Peyer's patch (tissue), 4 donors: ENCODE measurements around the gene SHB.

Experiments used
- POLR2A ChIP-seq, 2 donors: fragments of 450-650 bp; IDR thresholded peaks; one replicate each; pipeline ENCODE4 v1.5.1; 2017; ENCODE audit warnings: antibody characterized with exemption in 2 of 2, mild to moderate bottlenecking in 2 of 2, moderate library complexity in 2 of 2
- TF ChIP-seq, protein P1 (sequence below), 6 experiments: fragments of 450-650 bp in 4 of 6; fragments of 200-600 bp in 2 of 6; sonication (generic) in 1 of 6; IDR thresholded peaks; one replicate each; pipeline ENCODE4 v1.5.1; 2017 to 2019; ENCODE audit warnings: antibody characterized with exemption in 6 of 6, mild to moderate bottlenecking in 3 of 6, moderate library complexity in 1 of 6

DNA sequence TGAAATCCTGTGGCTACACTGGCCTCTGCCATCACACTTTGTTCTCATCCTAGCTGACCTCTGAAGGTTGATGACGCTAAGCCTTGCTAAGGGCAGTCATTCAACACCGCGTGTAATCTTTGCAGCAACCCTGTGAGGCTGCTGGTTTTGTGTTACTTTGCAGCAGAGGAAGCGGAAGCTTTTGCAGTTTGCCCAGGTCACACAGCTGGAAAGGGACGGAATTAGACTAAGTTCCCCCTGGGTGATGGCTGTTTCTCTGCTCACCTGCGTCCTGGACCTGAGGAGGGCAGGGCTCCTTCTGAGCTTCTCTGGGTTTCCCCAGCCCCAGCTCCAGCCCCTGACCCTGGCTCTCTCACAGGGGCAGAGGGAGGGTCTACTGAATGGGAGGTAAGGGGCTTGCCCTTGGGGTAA is 157.8 kb downstream of the SHB start:
- TF ChIP-seq, protein P1, sequence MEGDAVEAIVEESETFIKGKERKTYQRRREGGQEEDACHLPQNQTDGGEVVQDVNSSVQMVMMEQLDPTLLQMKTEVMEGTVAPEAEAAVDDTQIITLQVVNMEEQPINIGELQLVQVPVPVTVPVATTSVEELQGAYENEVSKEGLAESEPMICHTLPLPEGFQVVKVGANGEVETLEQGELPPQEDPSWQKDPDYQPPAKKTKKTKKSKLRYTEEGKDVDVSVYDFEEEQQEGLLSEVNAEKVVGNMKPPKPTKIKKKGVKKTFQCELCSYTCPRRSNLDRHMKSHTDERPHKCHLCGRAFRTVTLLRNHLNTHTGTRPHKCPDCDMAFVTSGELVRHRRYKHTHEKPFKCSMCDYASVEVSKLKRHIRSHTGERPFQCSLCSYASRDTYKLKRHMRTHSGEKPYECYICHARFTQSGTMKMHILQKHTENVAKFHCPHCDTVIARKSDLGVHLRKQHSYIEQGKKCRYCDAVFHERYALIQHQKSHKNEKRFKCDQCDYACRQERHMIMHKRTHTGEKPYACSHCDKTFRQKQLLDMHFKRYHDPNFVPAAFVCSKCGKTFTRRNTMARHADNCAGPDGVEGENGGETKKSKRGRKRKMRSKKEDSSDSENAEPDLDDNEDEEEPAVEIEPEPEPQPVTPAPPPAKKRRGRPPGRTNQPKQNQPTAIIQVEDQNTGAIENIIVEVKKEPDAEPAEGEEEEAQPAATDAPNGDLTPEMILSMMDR (IDR thresholded peaks at IDR 0.05): no peak
- no peak for TF ChIP-seq POLR2A (IDR thresholded peaks at IDR 0.05)
